Stimulated activated CD4-positive, alpha-beta T cell treated with anti-CD3 and anti-CD28 coated beads, Interleukin-1b, Interleukin-23, amount 100 ng/mL, for 4 hours (primary cell): Measurements from ENCODE around the gene HOXB6.

Source experiments
- DNase-seq, 2 donors: peaks; one replicate each; pipeline ENCODE4 v3.0.0-alpha.2; 2020; ENCODE audit warnings: low read depth in 2 of 2

Gene HOXB6

GRCh38 chr17:48553190-48553547 is 51.6 kb downstream of the HOXB6 start:
- DNase-seq, result no peak

DNA sequence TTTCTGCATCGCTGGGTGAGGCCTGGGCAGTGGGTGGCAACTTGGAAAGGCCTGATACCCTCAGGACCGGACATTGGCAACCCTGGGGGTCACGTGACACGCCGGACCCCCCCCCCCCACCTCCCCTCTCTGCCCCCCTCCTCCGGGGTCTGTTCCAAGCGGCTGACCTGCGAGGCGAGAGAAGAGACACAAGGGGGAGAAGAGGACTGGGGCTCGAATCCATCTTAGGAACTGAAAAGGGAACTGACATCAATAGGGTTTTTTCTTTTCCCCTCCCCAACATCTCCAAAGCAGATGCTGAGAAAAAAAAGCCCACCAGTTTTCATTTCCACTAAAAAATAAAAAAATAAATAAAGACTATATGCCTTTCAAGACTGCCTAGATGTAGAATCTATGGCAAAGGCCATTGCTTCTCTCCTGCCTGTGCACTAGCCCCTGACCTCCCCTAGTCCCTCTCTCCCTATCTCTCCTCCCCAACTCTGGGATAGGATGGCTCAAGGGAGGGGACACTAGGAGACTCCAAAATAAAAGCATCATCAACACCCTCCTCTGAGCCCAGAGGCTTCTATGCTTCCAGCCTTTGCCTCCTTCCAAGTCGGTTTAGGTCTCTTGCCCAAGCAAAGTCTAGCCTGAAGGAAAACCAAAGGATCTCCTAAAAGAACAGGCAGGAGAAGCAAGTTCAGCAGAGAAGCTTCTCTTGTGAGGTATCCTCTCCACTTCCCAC is 52.2 kb downstream of the HOXB6 start:
- no peak for DNase-seq

DNA sequence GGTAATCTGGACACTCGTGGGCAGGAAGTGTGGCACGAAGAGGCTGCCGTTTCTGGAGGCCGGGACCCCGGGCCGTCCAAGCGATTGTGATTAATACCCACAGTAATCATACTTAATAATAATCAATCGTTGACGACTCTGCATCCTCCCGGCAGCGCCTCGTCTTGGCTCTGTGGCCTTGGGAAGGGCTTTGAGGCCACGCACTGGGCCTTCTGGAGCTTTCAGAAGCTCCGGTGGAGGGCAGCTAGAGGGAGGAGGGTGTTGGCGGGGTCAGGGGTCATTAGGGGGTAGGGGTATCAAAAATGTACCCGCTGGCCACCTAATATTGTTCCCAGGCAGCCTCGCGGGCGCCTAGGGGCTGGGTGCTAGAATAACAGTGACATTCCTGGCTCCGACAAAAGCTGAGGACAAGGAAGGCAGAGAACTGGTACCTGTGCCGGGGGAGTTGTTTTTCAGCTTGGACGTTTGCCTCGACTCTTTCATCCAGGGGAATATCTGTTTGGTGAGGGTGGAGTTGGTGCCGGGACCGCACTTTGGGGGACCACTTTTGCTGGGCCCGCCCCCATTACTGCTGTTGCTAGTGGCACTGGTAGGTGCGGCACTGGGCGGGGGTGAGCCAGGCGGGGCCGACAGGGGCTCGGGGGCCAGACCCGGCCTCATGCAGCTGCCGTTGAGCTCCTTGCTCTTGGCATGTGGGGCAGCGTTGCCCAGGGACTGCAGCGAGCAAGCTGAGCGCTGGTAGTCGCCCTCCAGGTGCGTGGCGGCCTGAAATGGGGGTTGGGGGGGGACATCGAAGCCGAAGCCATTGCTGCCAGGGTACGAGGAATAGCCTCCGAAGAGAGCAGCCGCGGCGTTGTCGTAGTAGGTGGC is 53.0 kb downstream of the HOXB6 start:
- DNase-seq, result no peak

DNA sequence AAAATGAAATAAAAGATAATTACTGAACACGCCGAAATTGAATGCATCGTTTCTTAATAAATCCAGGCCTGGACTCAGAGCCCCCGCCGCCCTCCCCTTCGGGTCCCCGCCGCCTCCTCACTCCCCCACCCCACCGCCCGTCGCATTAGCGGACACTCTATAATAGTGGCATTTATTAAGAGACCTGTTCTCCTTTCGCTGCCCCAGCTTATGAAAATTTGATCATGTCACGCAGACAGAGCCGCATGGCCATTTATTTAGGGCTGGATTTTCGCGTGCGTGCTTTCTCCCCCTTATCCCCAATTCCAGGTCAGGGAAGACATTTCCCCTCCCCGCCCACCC is 53.6 kb downstream of the HOXB6 start:
- DNase-seq, result no peak

- no peak for DNase-seq
Measured at GRCh38 chr17:48550502-48551213, 54.1 kb downstream of the HOXB6 start.

GRCh38 chr17:48549914-48550501 is 54.8 kb downstream of the HOXB6 start:
- DNase-seq, result no peak

DNA sequence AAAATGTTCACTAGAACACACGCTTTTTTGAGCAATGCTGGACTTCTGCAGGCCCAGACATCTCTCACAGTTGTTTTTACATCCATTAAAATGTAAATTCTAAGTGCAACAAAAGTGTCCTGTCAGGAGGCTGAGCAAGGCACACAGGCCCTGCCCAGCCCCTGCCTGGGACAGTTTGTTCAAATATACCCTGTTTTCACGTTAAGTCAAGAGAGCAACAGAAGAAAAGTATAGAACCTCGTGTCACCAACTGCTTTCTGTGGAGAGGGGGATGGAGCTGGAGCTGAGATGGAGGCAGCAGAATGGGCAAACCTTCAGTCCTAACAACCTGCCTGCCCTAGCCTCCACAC is 55.5 kb downstream of the HOXB6 start:
- DNase-seq, result no peak

DNA sequence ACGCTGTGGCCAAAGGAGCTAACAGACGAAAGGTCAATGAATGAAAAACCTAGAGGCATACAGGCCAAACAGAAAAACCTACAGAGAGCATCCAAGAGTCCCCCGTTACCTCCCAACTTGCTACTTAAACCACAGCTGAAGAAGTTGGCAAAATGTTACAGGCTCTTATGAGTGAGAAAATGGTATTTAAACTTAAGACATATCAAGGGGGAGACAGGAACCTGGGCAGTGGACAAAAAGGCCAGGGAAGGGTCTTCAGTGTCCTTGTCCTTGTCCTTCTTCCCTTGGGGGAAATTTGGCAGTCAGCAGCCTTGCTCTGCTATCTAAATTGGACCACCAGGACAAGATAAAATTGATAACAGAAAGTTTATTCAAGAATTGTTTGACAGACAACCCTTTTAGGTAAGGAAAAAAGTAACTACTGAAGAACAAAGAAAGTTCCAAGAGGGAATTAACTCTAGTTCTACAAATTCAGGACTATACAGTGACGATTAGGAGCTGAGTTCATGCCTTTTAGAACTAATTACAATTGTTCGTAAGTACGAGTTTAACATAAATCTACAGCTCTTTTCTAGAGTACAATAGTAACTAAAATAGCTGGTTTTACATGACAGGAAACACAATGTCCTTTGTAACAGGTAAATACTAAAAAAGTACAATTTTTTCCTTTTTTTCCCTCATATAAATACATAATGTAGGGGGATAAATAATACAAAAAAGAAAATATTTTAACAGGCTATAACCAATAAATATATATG is 56.1 kb downstream of the HOXB6 start:
- no peak for DNase-seq

DNA sequence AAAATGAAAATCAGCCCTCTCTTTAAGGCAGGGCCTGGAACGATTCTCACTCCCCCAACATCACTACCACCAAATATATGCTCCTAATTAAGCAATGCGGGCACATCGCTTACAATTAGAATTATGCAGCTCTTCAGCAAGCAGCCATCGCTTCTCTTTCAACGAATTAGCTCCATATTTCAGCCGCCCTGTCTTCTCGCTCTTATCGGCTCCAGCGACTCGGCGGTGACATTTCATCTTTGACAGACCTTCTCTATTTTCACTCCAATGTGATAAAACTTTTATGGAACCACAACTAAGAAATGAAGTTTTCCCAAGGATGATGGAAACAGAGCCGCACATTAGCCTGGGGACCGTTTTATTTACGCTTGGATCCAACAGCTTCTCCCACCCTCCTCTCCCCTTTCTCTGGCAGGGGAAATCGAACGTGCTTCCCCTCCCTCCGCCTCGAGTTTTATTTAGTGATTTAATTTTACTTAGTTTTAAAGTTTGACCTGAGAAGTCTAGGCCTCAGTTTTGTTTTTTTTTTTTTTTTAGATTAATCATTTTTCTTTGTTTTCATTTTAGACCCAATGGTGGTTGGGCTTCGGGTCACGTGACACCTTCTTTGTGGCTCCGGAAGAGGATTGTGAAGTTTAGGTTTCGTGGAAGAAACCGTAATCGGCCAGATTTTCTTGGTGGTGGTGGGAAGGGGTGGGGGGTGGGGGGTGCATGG is 56.8 kb downstream of the HOXB6 start:
- no peak for DNase-seq

GRCh38 chr17:48546924-48547807 is 57.6 kb downstream of the HOXB6 start:
- no peak for DNase-seq

DNA sequence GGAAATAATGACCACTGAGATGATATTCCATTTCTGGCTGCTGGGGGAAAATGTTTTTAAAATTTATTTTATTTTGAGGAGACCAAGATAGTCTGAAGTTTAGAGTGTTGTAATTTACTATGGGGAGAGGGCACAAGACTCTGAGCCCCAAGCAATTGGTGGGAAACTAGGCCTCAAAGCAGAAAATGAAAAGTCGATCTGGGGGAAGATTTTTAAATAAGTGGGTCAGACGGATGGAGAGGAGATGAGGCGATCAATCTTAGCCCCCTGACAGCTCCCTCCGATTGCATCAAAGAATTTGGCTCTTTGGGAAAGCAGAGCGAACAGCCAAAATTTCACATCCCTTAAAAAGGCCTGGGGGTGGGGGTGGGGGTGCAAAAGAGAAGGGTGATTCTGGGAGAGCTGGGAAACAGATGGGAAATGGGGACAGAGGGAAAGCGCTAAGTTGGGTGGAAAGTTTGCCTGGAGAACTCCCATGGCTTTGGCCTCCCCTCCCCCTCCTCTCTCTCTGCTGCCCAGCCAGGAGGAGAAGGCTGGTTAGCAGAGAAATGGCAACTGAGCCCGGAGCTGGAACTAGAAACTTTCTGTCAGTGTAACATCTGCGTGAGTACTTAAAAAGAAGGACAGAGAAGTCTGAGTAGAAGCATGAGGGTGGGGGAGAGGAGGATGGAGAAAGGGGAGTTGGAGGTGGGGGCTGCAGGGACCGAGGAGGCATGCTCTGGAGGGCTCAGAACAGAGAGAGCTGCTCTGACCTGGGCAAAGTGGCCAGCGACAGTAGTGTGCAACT is 58.5 kb downstream of the HOXB6 start:
- DNase-seq, result no peak
